ENCODE results near the gene CDHR2.

- no peak for TF ChIP-seq CTCF (IDR thresholded peaks at IDR 0.05)
- TF ChIP-seq POLR2A (IDR thresholded peaks at IDR 0.05), result no peak
Measured at GRCh38 chr5:176624142-176624541, 75.0 kb downstream of the CDHR2 start.

Data from uterus (tissue), 2 donors.